Activated naive CD4-positive, alpha-beta T cell treated with anti-CD3 and anti-CD28 coated beads, Interleukin-2, amount 50 U/mL, for 16 hours (primary cell): ENCODE measurements around the gene CBR3.
"Not testable (repeated sequence)": the region's sequence is repeated elsewhere in the genome, so short reads cannot be mapped to it uniquely, and the experiment has no call there.

Experiments used
- DNase-seq: peaks from one replicate; pipeline ENCODE4 v3.0.0-alpha.2; 2020

CBR3 gene

DNA sequence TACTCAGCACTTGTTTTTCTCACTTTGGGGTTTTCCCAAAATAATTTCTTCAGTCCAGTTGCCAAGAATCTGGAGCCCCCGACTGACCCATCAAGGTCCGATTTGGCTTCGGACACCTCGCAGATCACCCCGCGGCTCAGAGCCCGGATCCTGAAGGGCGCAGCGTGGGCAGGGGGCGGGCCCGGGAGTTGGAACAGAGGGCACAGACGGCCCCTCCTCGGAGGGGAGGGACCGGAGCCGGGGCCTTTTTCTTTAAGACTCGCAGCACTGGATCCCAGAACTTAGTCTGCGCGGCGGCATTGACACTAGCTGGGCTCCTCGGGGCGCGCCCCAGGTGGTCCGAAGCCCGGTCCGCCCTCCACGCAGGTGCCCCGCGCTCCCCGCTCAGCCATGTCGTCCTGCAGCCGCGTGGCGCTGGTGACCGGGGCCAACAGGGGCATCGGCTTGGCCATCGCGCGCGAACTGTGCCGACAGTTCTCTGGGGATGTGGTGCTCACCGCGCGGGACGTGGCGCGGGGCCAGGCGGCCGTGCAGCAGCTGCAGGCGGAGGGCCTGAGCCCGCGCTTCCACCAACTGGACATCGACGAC lies at the start of gene CBR3:
CBR3 (plus strand) TSS at position 277 of the 588 bp plus-strand sequence; CDS start at position 391, 114 bp downstream.
- peak; percentile 71 for DNase-seq

DNA sequence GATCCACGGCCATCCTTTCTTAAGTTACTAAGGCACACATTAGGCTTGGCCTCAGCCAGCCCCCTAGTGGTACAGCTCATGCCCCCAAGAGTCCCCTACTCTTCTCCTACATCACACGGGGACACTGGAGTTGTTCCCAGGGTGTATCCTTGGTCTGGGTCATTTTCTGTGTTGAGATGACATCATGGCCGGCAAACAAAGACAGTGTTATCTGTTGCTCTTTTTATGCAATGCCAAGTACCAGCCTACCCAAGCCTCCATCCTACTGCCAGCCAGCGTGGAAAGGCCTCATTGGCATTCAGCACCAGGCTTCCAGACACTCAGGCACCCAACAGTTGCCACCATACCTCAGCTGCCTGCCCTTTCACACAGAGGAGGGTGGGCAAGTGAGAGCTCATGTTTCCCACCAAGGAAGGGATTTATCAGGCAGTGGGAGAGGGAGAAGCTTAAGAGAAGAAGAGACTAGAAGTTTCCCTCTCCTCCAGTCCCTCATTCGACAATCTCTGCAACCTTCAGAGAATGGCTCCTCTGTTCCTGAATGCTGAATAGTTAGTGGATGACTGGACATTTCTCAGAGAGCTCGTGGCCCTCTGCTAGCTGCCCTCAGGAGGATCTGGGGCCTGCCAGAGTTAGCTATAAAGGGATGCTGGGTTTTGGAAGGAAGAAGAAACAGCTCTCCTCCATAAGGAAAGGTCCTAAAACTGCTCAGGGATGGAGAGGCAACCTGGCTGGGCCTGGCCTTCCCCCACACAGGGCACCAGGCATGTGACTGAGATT lies 47.3 kb upstream of the CBR3 start:
- no peak for DNase-seq

DNA sequence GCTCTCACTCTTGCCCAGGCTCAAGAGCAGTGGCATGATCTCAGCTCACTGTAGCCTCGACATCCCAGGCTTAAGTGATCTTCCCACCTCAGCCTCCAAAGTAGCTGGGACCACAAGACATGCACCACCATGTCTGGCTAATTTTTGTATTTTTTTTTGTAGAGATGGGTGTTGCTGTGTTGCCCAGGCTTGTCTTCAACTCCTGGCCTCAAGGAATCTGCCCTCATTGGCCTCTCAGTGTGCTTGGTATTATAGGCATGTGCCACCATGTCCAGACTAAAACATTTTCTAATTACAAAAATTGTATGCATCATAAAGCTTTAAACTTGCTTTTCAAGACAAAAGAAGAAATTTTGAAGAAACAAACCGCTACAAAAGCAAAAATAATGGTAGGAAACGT lies 44.9 kb upstream of the CBR3 start:
- DNase-seq, result no peak

DNA sequence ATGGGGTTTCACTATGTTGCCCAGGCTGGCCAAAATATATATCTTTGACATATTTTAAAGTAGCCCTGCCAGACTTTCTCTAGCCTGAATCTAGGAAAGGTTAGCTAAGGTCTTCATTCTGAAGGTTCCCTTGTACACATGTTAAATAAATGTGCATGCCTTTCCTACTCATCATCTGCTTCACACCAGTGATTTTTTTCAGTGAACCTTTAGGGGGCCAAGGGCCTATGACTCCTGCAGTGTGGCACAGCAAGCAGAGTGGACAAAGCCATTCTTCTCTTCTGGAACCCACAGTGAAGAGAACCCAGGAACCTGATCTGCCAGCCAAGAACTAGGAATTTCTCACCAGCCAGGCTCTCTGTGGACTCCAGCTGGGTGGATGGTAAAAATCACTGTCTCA lies 42.2 kb upstream of the CBR3 start:
- no peak for DNase-seq

DNA sequence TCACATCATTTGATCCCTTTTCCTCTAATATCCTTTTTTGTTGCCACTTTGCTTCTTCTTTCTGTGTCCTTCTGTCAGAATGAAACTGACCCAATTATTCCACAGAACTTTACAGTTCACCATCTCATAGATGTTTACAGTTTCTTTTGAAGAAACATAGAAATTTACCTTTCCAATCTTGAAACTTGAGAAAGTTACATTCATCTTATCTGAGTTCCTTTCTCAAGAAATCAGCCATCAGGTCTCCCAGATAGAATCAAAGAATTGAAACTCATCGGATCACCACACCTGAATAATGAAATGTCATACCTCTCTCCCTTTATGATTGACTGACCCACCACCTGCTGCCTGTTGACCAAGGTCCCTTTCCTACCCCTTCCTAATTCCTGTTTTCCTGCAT lies 41.4 kb upstream of the CBR3 start:
- no peak for DNase-seq

GRCh38 chr21:36096398-36097290 lies 38.2 kb upstream of the CBR3 start:
- DNase-seq, result no peak

GRCh38 chr21:36097427-36098181 lies 37.3 kb upstream of the CBR3 start:
- no peak for DNase-seq

DNA sequence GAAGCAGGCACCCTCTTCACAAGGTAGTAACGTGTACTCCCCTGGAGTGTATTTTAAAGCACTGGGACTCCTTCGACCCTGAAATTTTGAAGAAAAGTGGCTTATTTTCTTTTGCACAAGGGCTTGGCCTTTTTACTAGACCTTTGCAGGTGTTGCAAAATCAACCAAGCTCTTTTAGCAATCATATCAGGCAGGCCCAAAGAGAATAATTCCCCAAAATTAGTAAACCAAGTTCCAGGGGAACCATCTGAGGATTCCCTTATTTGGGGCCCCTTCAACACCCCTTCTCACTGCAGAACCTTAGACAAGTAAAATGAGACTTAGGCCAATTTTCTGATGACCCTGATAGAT lies 36.7 kb upstream of the CBR3 start:
- no peak for DNase-seq

DNA sequence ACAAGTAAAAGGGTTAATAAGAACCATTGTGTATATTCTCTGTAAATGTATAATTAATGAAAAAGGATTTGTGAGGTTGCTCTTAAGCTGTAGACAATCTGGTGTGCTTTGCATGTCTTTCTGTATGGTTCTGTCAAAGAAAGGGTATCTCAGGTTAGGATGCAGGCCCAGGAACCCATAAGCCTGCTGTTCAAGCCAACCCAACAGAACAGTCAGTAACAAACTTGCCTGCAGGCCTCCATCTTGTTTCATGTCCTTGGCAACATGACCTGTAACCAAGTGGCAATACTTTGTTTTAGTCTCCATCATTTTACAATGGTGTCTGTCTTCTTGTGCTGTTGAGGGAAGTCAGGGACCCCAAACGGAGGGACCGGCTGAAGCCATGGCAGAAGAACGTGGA lies 35.9 kb upstream of the CBR3 start:
- DNase-seq, result no peak

- not testable (repeated sequence) for DNase-seq
Observed at GRCh38 chr21:36099695-36100211, 35.1 kb upstream of the CBR3 start.

GRCh38 chr21:36100971-36101641 lies 33.8 kb upstream of the CBR3 start:
- no peak for DNase-seq

DNA sequence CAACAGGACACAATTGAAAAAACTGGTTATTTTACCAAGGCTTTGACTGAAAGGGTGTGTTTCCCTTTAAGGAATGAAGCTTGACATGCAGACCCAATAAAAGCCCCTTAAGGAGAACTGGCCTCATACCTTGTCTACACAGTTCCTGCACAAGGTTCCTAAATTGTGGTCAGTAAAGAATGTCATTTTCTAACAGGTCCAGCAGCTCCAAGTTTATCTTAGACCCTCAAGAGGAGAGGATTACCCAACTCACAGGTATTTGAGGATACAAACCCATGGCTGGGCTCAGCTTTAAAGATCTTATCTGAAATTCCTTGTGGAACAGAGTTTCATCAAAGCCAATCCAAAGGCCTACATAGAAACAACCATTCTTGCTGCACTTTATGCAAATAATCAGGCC lies 31.4 kb upstream of the CBR3 start:
- no peak for DNase-seq

GRCh38 chr21:36104317-36105300 lies 30.3 kb upstream of the CBR3 start:
- DNase-seq, result peak; percentile 69

- DNase-seq, result no peak
Observed at GRCh38 chr21:36105327-36105842, 29.5 kb upstream of the CBR3 start.

DNA sequence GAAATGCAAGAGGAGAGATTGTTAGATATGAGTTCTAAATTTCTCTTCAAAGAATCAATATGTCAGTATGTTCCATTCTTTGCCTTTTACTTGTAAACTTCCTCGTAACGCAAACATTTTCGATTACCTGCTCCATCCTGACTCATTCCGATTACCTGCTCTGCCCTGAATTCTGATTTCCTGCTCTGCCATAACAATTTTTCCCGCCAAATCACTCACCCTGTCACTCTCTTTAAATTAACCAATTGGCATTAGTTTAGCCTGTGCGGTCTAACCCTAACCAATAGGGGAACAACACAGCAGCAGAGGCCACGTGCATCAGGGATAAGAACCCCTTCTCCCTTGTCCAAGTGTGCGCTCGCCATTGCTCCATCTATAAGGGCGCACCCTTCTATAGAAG lies 25.0 kb upstream of the CBR3 start:
- DNase-seq, result no peak

- no peak for DNase-seq
Observed at GRCh38 chr21:36111238-36111637, 23.6 kb upstream of the CBR3 start.

DNA sequence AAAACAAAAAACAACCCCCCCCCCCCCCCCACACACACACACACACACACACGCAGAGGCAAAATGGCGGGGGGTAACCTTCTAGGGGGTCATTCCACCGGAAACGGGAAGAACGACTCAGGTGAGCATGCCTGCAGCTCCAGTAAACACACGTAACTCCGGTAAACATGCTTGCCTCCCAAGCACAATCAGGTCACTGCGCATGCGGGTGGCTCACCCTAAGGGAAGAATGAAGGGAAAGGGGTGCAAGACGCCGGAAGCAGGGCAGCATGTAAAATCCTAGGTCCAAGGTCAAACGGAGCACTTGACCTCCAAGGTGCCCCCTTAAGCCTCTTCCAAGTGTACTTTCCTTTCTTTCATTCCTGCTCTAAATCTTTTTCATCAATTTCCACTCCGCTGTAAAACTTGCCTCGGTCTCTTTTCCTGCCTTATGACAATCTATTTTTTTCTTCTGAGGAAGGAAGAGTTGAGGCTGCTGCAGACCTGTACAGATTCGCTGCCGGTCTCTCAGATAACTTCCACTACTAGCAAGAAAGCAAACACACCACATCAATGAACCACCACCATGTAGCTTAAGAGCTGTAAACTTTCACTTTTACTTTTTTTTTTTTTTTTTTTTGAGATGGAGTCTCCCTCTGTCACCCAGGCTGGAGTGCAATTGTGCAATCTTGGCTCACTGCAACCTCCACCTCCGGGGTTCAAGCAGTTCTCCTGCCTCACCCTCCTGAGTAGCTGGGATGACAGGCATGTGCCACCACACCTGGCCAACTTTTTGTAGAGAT lies 21.0 kb upstream of the CBR3 start:
- peak; percentile 47 for DNase-seq

- DNase-seq, result no peak
Observed at GRCh38 chr21:36115138-36115730, 19.6 kb upstream of the CBR3 start.

- no peak for DNase-seq
Observed at GRCh38 chr21:36117286-36117741, 17.6 kb upstream of the CBR3 start.
